SK-N-SH treated with all-trans-retinoic acid at 6 μM for 48 hours (cell line): ENCODE data around the gene PLBD2.

Experiments used
- ATAC-seq: fragments of 200-7000 bp; cut with Tn5 transposase; 3 replicates; pipeline ENCODE4 v1.9.1; 2020; ENCODE audit warnings: mild to moderate bottlenecking, moderate library complexity
- BACH2 ChIP-seq: fragments of 250-450 bp; sonication (Bioruptor Pico); IDR thresholded peaks from 2 replicates; pipeline ENCODE4 v1.9.0; 2021; ENCODE audit warnings: mild to moderate bottlenecking, borderline replicate concordance
- CSDC2 ChIP-seq: fragments of 250-450 bp; sonication (Bioruptor Pico); IDR thresholded peaks from 2 replicates; pipeline ENCODE4 v1.5.0; 2020; ENCODE audit warnings: mild to moderate bottlenecking, moderate library complexity
- ESRRG ChIP-seq: fragments of 250-450 bp; sonication (Bioruptor Pico); IDR thresholded peaks from 2 replicates; pipeline ENCODE4 v1.6.1; 2021; ENCODE audit warnings: mild to moderate bottlenecking
- OSR1 ChIP-seq: fragments of 250-450 bp; sonication (Bioruptor Pico); IDR thresholded peaks from 2 replicates; pipeline ENCODE4 v1.8.0; 2022; ENCODE audit warnings: moderate library complexity, mild to moderate bottlenecking, inconsistent platforms
- PPARA ChIP-seq: fragments of 250-450 bp; sonication (Bioruptor Pico); IDR thresholded peaks from 2 replicates; pipeline ENCODE4 v1.5.0; 2020; ENCODE audit warnings: mild to moderate bottlenecking, borderline replicate concordance
- RARB ChIP-seq: fragments of 250-450 bp; sonication (Bioruptor Pico); IDR thresholded peaks from 2 replicates; pipeline ENCODE4 v1.8.0; 2021; ENCODE audit warnings: mild to moderate bottlenecking, moderate library complexity
- TCF4 ChIP-seq: fragments of 250-450 bp; sonication (Bioruptor Pico); IDR thresholded peaks from 2 replicates; pipeline ENCODE4 v1.8.0; 2021; ENCODE audit warnings: mild to moderate bottlenecking, moderate library complexity, borderline replicate concordance
- TOX ChIP-seq: fragments of 250-450 bp; sonication (Bioruptor Pico); IDR thresholded peaks from 2 replicates; pipeline ENCODE4 v1.8.0; 2021; ENCODE audit warnings: mild to moderate bottlenecking, moderate library complexity, borderline replicate concordance
- ZC3H10 ChIP-seq: fragments of 250-450 bp; sonication (Bioruptor Pico); IDR thresholded peaks from 2 replicates; pipeline ENCODE4 v1.5.1; 2021; ENCODE audit warnings: mild to moderate bottlenecking, moderate library complexity
- ZFP3 ChIP-seq: fragments of 250-450 bp; sonication (Bioruptor Pico); IDR thresholded peaks from 2 replicates; pipeline ENCODE4 v1.5.0; 2020; ENCODE audit warnings: mild to moderate bottlenecking, moderate library complexity
- ZFP30 ChIP-seq: fragments of 450-650 bp; formaldehyde crosslinking; IDR thresholded peaks from 2 replicates; pipeline ENCODE4 v1.5.0; 2022; ENCODE audit warnings: mild to moderate bottlenecking, moderate library complexity
- ZNF565 ChIP-seq: fragments of 450-650 bp; formaldehyde crosslinking; conservative IDR thresholded peaks from 2 replicates; pipeline ENCODE4 v1.5.0; 2020; ENCODE audit warnings: low read depth, mild to moderate bottlenecking, moderate library complexity
- ZNF8 ChIP-seq: fragments of 450-650 bp; formaldehyde crosslinking; IDR thresholded peaks from 2 replicates; pipeline ENCODE4 v1.5.0; 2020; ENCODE audit warnings: mild to moderate bottlenecking, moderate library complexity
- TF ChIP-seq, protein P1 (sequence below): fragments of 250-450 bp; sonication (Bioruptor Pico); IDR thresholded peaks from 2 replicates; pipeline ENCODE4 v1.5.0; 2020; ENCODE audit warnings: mild to moderate bottlenecking, moderate library complexity
- TF ChIP-seq, protein P2 (sequence below): fragments of 250-450 bp; sonication (Bioruptor Pico); IDR thresholded peaks from 2 replicates; pipeline ENCODE4 v1.5.1; 2020; ENCODE audit warnings: low read depth, mild to moderate bottlenecking, moderate library complexity
- TF ChIP-seq, protein P3 (sequence below): fragments of 250-450 bp; sonication (Bioruptor Pico); IDR thresholded peaks from 2 replicates; pipeline ENCODE4 v1.8.0; 2020; ENCODE audit warnings: mild to moderate bottlenecking, moderate library complexity, borderline replicate concordance
- TF ChIP-seq, protein P4 (sequence below): fragments of 250-450 bp; sonication (Bioruptor Pico); IDR thresholded peaks from 2 replicates; pipeline ENCODE4 v1.8.0; 2021; ENCODE audit warnings: low read depth, mild to moderate bottlenecking, moderate library complexity, borderline replicate concordance

The PLBD2 gene

DNA sequence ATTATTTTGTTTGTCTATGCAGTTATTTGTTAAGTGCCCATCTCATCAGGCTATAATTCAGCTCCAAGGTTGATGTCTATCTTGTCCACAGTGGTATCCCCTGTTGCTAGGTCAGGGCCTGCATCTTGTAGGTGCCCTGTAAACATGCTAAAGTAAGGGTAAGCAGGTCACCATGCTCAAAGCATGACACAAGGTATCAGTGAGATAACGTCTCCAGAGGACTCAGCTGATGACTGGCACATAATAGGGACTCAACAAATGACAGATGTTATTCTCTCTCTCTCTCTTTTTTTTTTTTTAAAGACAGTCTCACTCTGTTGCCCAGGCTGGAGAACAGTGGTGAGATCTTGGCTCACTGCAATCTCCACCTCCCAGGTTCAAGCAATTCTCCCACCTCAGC is 66.1 kb downstream of the PLBD2 start:
- TF ChIP-seq ZNF8 (CRISPR knock-in tag) (no peak), RARB (CRISPR knock-in tag) (no peak), TOX (CRISPR knock-in tag) (no peak), CSDC2 (CRISPR knock-in tag) (no peak), ZFP30 (CRISPR knock-in tag) (no peak), ZNF565 (no peak)
- TF ChIP-seq, protein P1, sequence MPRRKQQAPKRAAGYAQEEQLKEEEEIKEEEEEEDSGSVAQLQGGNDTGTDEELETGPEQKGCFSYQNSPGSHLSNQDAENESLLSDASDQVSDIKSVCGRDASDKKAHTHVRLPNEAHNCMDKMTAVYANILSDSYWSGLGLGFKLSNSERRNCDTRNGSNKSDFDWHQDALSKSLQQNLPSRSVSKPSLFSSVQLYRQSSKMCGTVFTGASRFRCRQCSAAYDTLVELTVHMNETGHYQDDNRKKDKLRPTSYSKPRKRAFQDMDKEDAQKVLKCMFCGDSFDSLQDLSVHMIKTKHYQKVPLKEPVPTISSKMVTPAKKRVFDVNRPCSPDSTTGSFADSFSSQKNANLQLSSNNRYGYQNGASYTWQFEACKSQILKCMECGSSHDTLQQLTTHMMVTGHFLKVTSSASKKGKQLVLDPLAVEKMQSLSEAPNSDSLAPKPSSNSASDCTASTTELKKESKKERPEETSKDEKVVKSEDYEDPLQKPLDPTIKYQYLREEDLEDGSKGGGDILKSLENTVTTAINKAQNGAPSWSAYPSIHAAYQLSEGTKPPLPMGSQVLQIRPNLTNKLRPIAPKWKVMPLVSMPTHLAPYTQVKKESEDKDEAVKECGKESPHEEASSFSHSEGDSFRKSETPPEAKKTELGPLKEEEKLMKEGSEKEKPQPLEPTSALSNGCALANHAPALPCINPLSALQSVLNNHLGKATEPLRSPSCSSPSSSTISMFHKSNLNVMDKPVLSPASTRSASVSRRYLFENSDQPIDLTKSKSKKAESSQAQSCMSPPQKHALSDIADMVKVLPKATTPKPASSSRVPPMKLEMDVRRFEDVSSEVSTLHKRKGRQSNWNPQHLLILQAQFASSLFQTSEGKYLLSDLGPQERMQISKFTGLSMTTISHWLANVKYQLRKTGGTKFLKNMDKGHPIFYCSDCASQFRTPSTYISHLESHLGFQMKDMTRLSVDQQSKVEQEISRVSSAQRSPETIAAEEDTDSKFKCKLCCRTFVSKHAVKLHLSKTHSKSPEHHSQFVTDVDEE (CRISPR knock-in tag) = no peak
- TF ChIP-seq, protein P2, sequence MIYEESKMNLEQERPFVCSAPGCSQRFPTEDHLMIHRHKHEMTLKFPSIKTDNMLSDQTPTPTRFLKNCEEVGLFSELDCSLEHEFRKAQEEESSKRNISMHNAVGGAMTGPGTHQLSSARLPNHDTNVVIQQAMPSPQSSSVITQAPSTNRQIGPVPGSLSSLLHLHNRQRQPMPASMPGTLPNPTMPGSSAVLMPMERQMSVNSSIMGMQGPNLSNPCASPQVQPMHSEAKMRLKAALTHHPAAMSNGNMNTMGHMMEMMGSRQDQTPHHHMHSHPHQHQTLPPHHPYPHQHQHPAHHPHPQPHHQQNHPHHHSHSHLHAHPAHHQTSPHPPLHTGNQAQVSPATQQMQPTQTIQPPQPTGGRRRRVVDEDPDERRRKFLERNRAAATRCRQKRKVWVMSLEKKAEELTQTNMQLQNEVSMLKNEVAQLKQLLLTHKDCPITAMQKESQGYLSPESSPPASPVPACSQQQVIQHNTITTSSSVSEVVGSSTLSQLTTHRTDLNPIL = no peak
- TF ChIP-seq, all 23 proteins: peak for 0
- no peak for ATAC-seq

DNA sequence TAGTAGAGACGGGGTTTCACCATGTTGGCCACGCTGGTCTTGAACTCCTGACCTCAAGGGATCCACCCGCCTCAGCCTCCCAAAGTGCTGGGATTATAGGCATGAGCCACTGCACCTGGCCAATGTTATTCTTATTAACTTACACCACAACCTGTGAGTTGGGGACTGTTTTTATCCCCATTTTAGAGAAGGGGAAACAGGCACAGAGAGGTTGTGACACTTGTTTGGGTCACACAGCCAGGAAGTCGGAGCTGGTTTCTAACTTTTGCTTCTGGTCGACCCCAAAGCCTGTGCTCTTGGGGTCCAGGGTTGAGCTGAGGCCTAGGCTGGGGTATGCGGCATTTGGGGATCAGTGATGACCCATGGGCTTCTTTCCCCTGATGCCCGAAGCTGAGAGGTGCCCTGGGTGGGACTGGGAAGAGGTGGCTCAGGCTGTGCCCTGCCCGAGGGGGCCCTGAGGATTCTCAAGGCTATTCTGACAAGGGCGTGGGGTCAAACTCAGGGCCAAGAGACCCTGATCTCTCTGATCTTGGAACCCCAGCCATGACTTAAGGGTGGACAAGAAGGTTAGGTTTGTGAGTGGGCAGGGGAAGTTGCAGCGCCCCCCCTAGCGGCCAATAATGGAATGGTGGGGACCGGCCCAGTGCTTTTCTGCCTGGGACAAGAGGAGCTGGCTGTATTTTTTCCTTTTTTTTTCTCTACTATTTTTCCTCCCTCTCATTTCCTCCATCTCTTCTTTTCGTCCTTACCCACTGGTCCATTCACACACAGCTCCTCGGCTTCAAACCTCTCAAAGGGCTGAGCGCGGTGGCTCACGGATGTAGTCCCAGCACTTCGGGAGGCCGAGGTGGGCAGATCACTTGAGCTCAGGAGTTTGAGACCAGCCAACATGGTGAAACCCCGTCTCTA is 66.8 kb downstream of the PLBD2 start:
- peak; percentile 53 for ATAC-seq
- TF ChIP-seq RARB (CRISPR knock-in tag) (no peak), ZNF565 (no peak), BACH2 (CRISPR knock-in tag) (no peak), TOX (CRISPR knock-in tag) (no peak), CSDC2 (CRISPR knock-in tag) (no peak), ESRRG (no peak), OSR1 (CRISPR knock-in tag) (no peak), ZFP30 (CRISPR knock-in tag) (no peak), ZNF8 (CRISPR knock-in tag) (no peak), ZFP3 (CRISPR knock-in tag) (no peak), TCF4 (CRISPR knock-in tag) (no peak), PPARA (CRISPR knock-in tag) (no peak), ZC3H10 (no peak)
- TF ChIP-seq, protein P3, sequence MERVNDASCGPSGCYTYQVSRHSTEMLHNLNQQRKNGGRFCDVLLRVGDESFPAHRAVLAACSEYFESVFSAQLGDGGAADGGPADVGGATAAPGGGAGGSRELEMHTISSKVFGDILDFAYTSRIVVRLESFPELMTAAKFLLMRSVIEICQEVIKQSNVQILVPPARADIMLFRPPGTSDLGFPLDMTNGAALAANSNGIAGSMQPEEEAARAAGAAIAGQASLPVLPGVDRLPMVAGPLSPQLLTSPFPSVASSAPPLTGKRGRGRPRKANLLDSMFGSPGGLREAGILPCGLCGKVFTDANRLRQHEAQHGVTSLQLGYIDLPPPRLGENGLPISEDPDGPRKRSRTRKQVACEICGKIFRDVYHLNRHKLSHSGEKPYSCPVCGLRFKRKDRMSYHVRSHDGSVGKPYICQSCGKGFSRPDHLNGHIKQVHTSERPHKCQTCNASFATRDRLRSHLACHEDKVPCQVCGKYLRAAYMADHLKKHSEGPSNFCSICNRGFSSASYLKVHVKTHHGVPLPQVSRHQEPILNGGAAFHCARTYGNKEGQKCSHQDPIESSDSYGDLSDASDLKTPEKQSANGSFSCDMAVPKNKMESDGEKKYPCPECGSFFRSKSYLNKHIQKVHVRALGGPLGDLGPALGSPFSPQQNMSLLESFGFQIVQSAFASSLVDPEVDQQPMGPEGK (CRISPR knock-in tag) = no peak
- TF ChIP-seq, protein P2 = no peak
- TF ChIP-seq, protein P1 (CRISPR knock-in tag) = no peak
- TF ChIP-seq, protein P4, sequence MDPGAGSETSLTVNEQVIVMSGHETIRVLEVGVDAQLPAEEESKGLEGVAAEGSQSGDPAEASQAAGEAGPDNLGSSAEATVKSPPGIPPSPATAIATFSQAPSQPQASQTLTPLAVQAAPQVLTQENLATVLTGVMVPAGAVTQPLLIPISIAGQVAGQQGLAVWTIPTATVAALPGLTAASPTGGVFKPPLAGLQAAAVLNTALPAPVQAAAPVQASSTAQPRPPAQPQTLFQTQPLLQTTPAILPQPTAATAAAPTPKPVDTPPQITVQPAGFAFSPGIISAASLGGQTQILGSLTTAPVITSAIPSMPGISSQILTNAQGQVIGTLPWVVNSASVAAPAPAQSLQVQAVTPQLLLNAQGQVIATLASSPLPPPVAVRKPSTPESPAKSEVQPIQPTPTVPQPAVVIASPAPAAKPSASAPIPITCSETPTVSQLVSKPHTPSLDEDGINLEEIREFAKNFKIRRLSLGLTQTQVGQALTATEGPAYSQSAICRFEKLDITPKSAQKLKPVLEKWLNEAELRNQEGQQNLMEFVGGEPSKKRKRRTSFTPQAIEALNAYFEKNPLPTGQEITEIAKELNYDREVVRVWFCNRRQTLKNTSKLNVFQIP = no peak
